Stomach smooth muscle (tissue), 2 donors: ENCODE data around the gene MED16.
A peak's percentile ranks its signal among the peaks of the same experiment; 100 is the strongest.
"Not testable (repeated sequence)": the region's sequence is repeated elsewhere in the genome, so short reads cannot be mapped to it uniquely, and the experiment has no call there.

ENCODE experiments used
- H3K27ac ChIP-seq: one replicate; pipeline ENCODE4 v1.7.0; 2013; ENCODE audit warnings: mild to moderate bottlenecking, low read length, inconsistent platforms
- H3K27me3 ChIP-seq, 2 donors: one replicate each; pipeline ENCODE4 v1.7.0; 2013; ENCODE audit warnings: low read length in 2 of 2; ENCODE audit not compliant: insufficient read depth in 2 of 2, control insufficient read depth in 1 of 2
- H3K36me3 ChIP-seq, 2 donors: one replicate each; pipeline ENCODE4 v1.7.0; 2013; ENCODE audit warnings: low read length in 2 of 2; ENCODE audit not compliant: control insufficient read depth in 2 of 2, insufficient read depth in 2 of 2
- H3K4me1 ChIP-seq: one replicate; pipeline ENCODE4 v1.7.0; 2013; ENCODE audit warnings: low read length; ENCODE audit not compliant: control insufficient read depth, insufficient read depth
- H3K4me3 ChIP-seq, 2 donors: one replicate each; pipeline ENCODE4 v1.7.0; 2013; ENCODE audit warnings: low read length in 2 of 2
- H3K9ac ChIP-seq, 2 donors: one replicate each; pipeline ENCODE4 v1.7.0; 2013; ENCODE audit warnings: low read length in 2 of 2, mild to moderate bottlenecking in 1 of 2
- H3K9me3 ChIP-seq, 2 donors: one replicate each; pipeline ENCODE4 v1.7.0; 2013; ENCODE audit warnings: low read length in 2 of 2; ENCODE audit not compliant: control insufficient read depth in 2 of 2
- donor health status: healthy.
- donor health status: Pancreatic carcinoma.

Gene MED16

GRCh38 chr19:855566-856120, 37.3 kb downstream of the MED16 start:
- Histone ChIP-seq H3K36me3 (no peaks in the 10 kb centered on the region), H3K27ac (no peak overlapping the region), H3K4me3 (no peak overlapping the region), H3K27me3 (peaks cover 25 to 28% of the 10 kb centered on the region in 2 donors), H3K4me1 (peaks cover 18% of the 10 kb centered on the region), H3K9ac (no peak overlapping the region), H3K9me3 (no peaks in the 10 kb centered on the region)

DNA sequence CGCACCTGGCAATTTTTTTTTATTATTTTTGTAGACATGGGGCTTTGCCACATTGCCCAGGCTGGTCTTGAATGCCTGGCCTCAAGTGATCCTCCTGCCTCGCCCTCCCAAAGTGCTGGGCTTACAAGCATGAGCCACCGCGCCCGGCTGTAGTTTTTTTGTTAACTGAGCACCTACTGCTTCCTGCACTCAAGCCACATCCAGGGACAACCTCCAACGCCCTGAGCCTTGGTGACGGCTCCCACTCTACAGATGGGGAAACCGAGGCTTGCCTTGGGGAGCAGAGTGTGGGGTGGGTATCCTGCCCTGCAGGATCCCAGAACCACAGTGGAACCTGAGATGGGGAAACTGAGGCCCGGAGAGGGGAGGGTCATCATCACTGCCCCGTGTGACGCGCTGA, 37.8 kb downstream of the MED16 start:
- H3K4me3 ChIP-seq = no peak overlapping the region
- H3K27me3 ChIP-seq = peaks cover 25 to 26% of the 10 kb centered on the region in 2 donors
- no peaks in the 10 kb centered on the region for H3K36me3 ChIP-seq
- no peak overlapping the region for H3K9ac ChIP-seq
- H3K27ac ChIP-seq = no peak overlapping the region
- no peaks in the 10 kb centered on the region for H3K9me3 ChIP-seq
- peaks cover 22% of the 10 kb centered on the region for H3K4me1 ChIP-seq

GRCh38 chr19:854549-854948, 38.4 kb downstream of the MED16 start:
- Histone ChIP-seq H3K27ac (no peak overlapping the region), H3K9ac (no peak overlapping the region), H3K27me3 (peaks cover 21% of the 10 kb centered on the region in 2 donors), H3K9me3 (no peaks in the 10 kb centered on the region), H3K4me3 (no peak overlapping the region), H3K36me3 (no peaks in the 10 kb centered on the region), H3K4me1 (peaks cover 16% of the 10 kb centered on the region)

DNA sequence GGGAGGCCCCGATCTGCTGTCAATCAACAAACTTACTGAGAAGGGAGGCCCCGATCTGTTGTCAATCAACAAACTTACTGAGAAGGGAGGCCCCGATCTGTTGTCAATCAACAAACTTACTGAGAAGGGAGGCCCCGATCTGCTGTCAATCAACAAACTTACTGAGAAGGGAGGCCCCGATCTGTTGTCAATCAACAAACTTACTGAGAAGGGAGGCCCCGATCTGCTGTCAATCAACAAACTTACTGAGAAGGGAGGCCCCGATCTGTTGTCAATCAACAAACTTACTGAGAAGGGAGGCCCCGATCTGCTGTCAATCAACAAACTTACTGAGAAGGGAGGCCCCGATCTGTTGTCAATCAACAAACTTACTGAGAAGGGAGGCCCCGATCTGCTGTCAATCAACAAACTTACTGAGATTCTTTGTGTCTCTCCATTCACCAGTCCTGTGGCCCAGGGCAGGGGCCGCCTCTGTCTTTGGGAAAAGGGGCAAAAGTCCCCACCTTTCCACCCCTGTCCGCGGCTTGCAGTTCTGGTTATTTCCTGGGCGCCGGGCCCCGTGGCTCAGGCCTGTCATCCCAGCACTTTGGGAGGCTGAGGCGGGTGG, 39.3 kb downstream of the MED16 start:
- not testable (repeated sequence) for H3K36me3 ChIP-seq, H3K9ac ChIP-seq, H3K4me3 ChIP-seq, H3K27ac ChIP-seq, H3K9me3 ChIP-seq
- peaks cover 12% of the 10 kb centered on the region for H3K4me1 ChIP-seq
- H3K27me3 ChIP-seq = peaks cover 15 to 16% of the 10 kb centered on the region in 2 donors

GRCh38 chr19:853014-853585, 39.9 kb downstream of the MED16 start:
- no peaks in the 10 kb centered on the region for H3K9me3 ChIP-seq

GRCh38 chr19:852136-853013, 40.6 kb downstream of the MED16 start, which contains the start of gene ELANE:
TSS of gene ELANE (plus strand) at chr19:852303. CDS start at chr19:852329, 26 bp downstream.
- peak within 1 kb of the TSS in 1 of 2 donors; percentile 57 for H3K4me3 ChIP-seq
- H3K4me1 ChIP-seq = peaks cover 18% of the 10 kb centered on the region
- peaks cover 8 to 16% of the 10 kb centered on the region in 2 donors for H3K27me3 ChIP-seq
- H3K36me3 ChIP-seq = no peaks in the 10 kb centered on the region
- no peaks in the 10 kb centered on the region for H3K9me3 ChIP-seq
- no peak within 1 kb of the TSS for H3K9ac ChIP-seq
- H3K27ac ChIP-seq = peak within 1 kb of the TSS; percentile 67

More at GRCh38 chr19:853014-853585, 39.9 kb downstream of the MED16 start:
- H3K27me3 ChIP-seq = peaks cover 8 to 16% of the 10 kb centered on the region in 2 donors
- no peaks in the 10 kb centered on the region for H3K36me3 ChIP-seq
- H3K9ac ChIP-seq = no peak overlapping the region
- H3K4me1 ChIP-seq = peaks cover 12% of the 10 kb centered on the region
- no peak overlapping the region for H3K4me3 ChIP-seq
- no peak overlapping the region for H3K27ac ChIP-seq

DNA sequence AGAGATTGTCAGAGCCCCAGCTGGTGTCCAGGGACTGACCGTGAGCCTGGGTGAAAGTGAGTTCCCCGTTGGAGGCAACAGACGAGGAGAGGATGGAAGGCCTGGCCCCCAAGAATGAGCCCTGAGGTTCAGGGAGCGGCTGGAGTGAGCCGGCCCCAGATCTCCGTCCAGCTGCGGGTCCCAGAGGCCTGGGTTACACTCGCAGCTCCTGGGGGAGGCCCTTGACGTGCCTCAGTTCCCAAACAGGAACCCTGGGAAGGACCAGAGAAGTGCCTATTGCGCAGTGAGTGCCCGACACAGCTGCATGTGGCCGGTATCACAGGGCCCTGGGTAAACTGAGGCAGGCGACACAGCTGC, 42.0 kb downstream of the MED16 start:
- H3K27ac ChIP-seq = peak overlapping the region; percentile 67
- no peaks in the 10 kb centered on the region for H3K36me3 ChIP-seq
- H3K27me3 ChIP-seq = peaks cover 16 to 22% of the 10 kb centered on the region in 2 donors
- H3K4me1 ChIP-seq = peaks cover 18% of the 10 kb centered on the region
- peak overlapping the region in 1 of 2 donors; percentile 57 for H3K4me3 ChIP-seq
- H3K9me3 ChIP-seq = no peaks in the 10 kb centered on the region
- H3K9ac ChIP-seq = peak overlapping the region; percentile 16 to 29

- no peaks in the 10 kb centered on the region for H3K36me3 ChIP-seq
- H3K9me3 ChIP-seq = no peaks in the 10 kb centered on the region
- peak overlapping the region; percentile 16 to 29 for H3K9ac ChIP-seq
- peaks cover 18% of the 10 kb centered on the region for H3K4me1 ChIP-seq
- H3K27ac ChIP-seq = peak overlapping the region; percentile 67
- H3K27me3 ChIP-seq = peaks cover 16 to 25% of the 10 kb centered on the region in 2 donors
- peak overlapping the region in 1 of 2 donors; percentile 57 for H3K4me3 ChIP-seq
Observed at GRCh38 chr19:850221-850978, 42.6 kb downstream of the MED16 start.

- H3K9ac ChIP-seq, H3K36me3 ChIP-seq, H3K4me3 ChIP-seq, H3K9me3 ChIP-seq, H3K27ac ChIP-seq: not testable (repeated sequence)
- peaks cover 18% of the 10 kb centered on the region for H3K4me1 ChIP-seq
- H3K27me3 ChIP-seq = peaks cover 20 to 23% of the 10 kb centered on the region in 2 donors
Observed at GRCh38 chr19:849195-849594, 43.8 kb downstream of the MED16 start.

DNA sequence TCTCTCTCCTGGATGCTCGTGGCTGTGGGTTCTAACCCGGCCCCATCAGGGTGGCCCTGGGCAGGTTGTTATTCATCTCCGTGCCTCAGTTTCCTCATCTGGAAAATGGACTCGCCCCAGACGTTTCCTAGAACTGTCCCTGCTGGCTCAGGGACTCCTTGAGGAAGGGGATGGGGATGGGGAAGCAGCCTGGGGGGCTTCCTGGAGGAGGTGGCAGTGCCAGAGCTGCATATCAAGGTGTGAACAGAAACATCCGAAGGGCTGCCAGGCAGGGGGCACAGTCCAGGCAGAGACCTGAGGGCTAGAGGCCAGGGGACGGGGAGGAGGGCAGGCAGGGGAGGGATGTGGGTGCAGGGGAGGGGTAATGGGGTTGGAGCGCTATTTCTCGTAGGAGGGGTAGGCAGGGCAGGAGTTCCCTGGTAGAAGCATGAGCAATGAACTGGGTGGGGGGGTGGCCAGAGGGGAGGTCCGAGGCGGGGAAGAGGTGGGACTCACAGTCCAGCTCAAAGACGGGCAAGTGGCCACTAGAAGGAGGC, 44.5 kb downstream of the MED16 start:
- peaks cover 18 to 29% of the 10 kb centered on the region in 2 donors for H3K27me3 ChIP-seq
- no peaks in the 10 kb centered on the region for H3K36me3 ChIP-seq
- no peak overlapping the region for H3K27ac ChIP-seq
- H3K9ac ChIP-seq = no peak overlapping the region
- peaks cover 23% of the 10 kb centered on the region for H3K4me1 ChIP-seq
- no peak overlapping the region for H3K4me3 ChIP-seq
- no peaks in the 10 kb centered on the region for H3K9me3 ChIP-seq
